Lung (tissue), 12 donors: ENCODE data around the gene TMEM141. TPM values are rescaled to one million over a fixed set of nuclear protein-coding genes. Genes with fewer than 3 reads are reported as not detected.

Source experiments
- ATAC-seq: fragments of 200-7000 bp; cut with Tn5 transposase; one replicate; pipeline ENCODE4 v1.9.1; 2020; ENCODE audit warnings: moderate number of reproducible peaks; ENCODE audit not compliant: insufficient read depth, low FRiP score
- DNase-seq, 3 donors: peaks; one replicate each; pipeline ENCODE4 v3.0.0-alpha.2; 2013 to 2017
- H3K27ac ChIP-seq, 2 donors: one replicate each; pipeline ENCODE4 v1.5.1; 2013; ENCODE audit warnings: mild to moderate bottlenecking in 2 of 2, moderate library complexity in 2 of 2, control low read depth in 1 of 2, inconsistent platforms in 1 of 2, low read depth in 1 of 2, low read length in 1 of 2
- H3K27me3 ChIP-seq, 3 donors: one replicate each; pipeline ENCODE4 v1.5.1; 2013; ENCODE audit warnings: low read length in 2 of 3; ENCODE audit not compliant: control insufficient read depth in 3 of 3, insufficient read depth in 3 of 3
- H3K36me3 ChIP-seq, 4 donors: one replicate each; pipeline ENCODE4 v1.5.1; 2013; ENCODE audit warnings: low read length in 4 of 4, mild to moderate bottlenecking in 1 of 4, moderate library complexity in 1 of 4; ENCODE audit not compliant: control insufficient read depth in 4 of 4, insufficient read depth in 4 of 4
- H3K4me1 ChIP-seq, 5 donors: one replicate each; pipeline ENCODE4 v1.5.1; 2013; ENCODE audit warnings: low read length in 5 of 5, mild to moderate bottlenecking in 2 of 5, moderate library complexity in 1 of 5; ENCODE audit not compliant: control insufficient read depth in 5 of 5, insufficient read depth in 5 of 5
- H3K4me3 ChIP-seq: one replicate; pipeline ENCODE4 v1.5.1; 2013; ENCODE audit warnings: mild to moderate bottlenecking, control low read depth, moderate library complexity
- H3K9ac ChIP-seq, 2 donors: one replicate each; pipeline ENCODE4 v1.5.1; 2013; ENCODE audit warnings: low read length in 2 of 2, control low read depth in 1 of 2; ENCODE audit not compliant: insufficient read depth in 1 of 2
- H3K9me3 ChIP-seq, 4 donors: one replicate each; pipeline ENCODE4 v1.5.1; 2013; ENCODE audit warnings: low read length in 3 of 4, mild to moderate bottlenecking in 1 of 4, moderate library complexity in 1 of 4; ENCODE audit not compliant: control insufficient read depth in 4 of 4, insufficient read depth in 3 of 4
- CTCF ChIP-seq: IDR thresholded peaks from 2 replicates; pipeline ENCODE4 v1.5.1; 2012; ENCODE audit warnings: mild to moderate bottlenecking; ENCODE audit errors: control extremely low read depth, extremely low read depth
- WGBS, 2 donors: extraction: QIAGEN DNeasy Blood & Tissue Kit; methylation state at CpG; one replicate each; pipeline ENCODE4 v1.1.7; 2013; 5-methylcytosine and 5-hydroxymethylcytosine counted together
- polyA plus RNA-seq, 2 donors: library from polyadenylated mRNA; stranded (reverse); fragments of 200-250 nt; gene quantifications; one replicate each; pipeline ENCODE4 v1.2.1, GENCODE V29; 2013
- total RNA-seq, 2 donors: library from RNA; depleted of rRNA in 1 of 2; stranded (reverse); fragments of >200 nt in 1 of 2; gene quantifications; one replicate each; pipeline ENCODE4 v1.2.1, GENCODE V29; 2014 to 2021
- donor health status: control.
- donor health status: control.
- donor health status: Bipolar disorder and iron deficiency.
- donor health status: healthy.
- donor health status: DM: yes; HTN: yes; CAD: no.

Gene TMEM141
- total and polyA plus RNA-seq, 4 donors = 56.5 to 177 (median 113) TPM

GRCh38 chr9:136769710-136770191, 21.4 kb upstream of the TMEM141 start:
- no peak overlapping the region for H3K27ac ChIP-seq

GRCh38 chr9:136771907-136772415, 19.2 kb upstream of the TMEM141 start:
- Histone ChIP-seq H3K36me3 (no peaks in the 10 kb centered on the region), H3K27ac (no peak overlapping the region), H3K4me1 (peaks cover 0 to 2% (median 0%) of the 10 kb centered on the region in 5 donors), H3K9ac (no peak overlapping the region), H3K4me3 (no peak overlapping the region), H3K9me3 (peaks cover 0 to 7% (median 2%) of the 10 kb centered on the region in 4 donors), H3K27me3 (peaks cover 0 to 3% (median 0%) of the 10 kb centered on the region in 3 donors)
- TF ChIP-seq CTCF = no peak
- 71 to 85% methylated on average over 3 of the region's 3 CpGs for WGBS, 2 donors
- ATAC-seq (no peak), DNase-seq (no peak)

More at GRCh38 chr9:136769710-136770191, 21.4 kb upstream of the TMEM141 start:
- Histone ChIP-seq H3K4me3 (no peak overlapping the region), H3K9me3 (peaks cover 0 to 7% (median 2%) of the 10 kb centered on the region in 4 donors), H3K27me3 (peaks cover 0 to 3% (median 0%) of the 10 kb centered on the region in 3 donors), H3K9ac (no peak overlapping the region), H3K4me1 (peaks cover 0 to 2% (median 0%) of the 10 kb centered on the region in 5 donors), H3K36me3 (no peaks in the 10 kb centered on the region)
- WGBS, 2 donors = 8 to 12% methylated on average over 14 to 16 of the region's 16 CpGs
- DNase-seq (peak in 1 of 3 donors; percentile 32), ATAC-seq (no peak)
- no peak for TF ChIP-seq CTCF

GRCh38 chr9:136773386-136774044, 17.6 kb upstream of the TMEM141 start:
- Histone ChIP-seq H3K27ac (no peak overlapping the region), H3K4me1 (peaks cover 0 to 2% (median 0%) of the 10 kb centered on the region in 5 donors), H3K4me3 (no peak overlapping the region), H3K9ac (no peak overlapping the region), H3K27me3 (no peaks in the 10 kb centered on the region), H3K36me3 (no peaks in the 10 kb centered on the region), H3K9me3 (peaks cover 0 to 7% (median 2%) of the 10 kb centered on the region in 4 donors)
- WGBS, 2 donors = 76 to 78% methylated on average over 7 of the region's 7 CpGs
- no peak for ATAC-seq
- no peak for DNase-seq
- no peak for TF ChIP-seq CTCF
